Erythroblast (primary cell): ENCODE data around the gene DNAAF1.
A peak's percentile ranks its signal among the peaks of the same experiment; 100 is the strongest.
"Not testable (repeated sequence)": the region's sequence is repeated elsewhere in the genome, so short reads cannot be mapped to it uniquely, and the experiment has no call there.

Source experiments
- DNase-seq, 2 experiments: peaks; one replicate each; lab custom pipeline; 2025; lab: John Stamatoyannopoulos, UW
- GATA1 ChIP-seq: IDR thresholded peaks from 2 replicates; pipeline ENCODE4 v1.6.1; 2011; ENCODE audit warnings: low read depth, mild to moderate bottlenecking, control low read depth, low read length, moderate library complexity
- POLR2A ChIP-seq: IDR thresholded peaks from 2 replicates; pipeline ENCODE4 v1.6.1; 2011; ENCODE audit warnings: mild to moderate bottlenecking, low read length

DNAAF1 gene

GRCh38 chr16:84116720-84117493 is 28.2 kb upstream of the DNAAF1 start, which contains the start of gene MBTPS1:
TSS of gene MBTPS1 (minus strand) at chr16:84116942. CDS start at chr16:84101783, 15,159 bp downstream.
- peak; percentile 82 for TF ChIP-seq POLR2A
- no peak for TF ChIP-seq GATA1
- peak; percentile 98 to 99 for DNase-seq

- peak; percentile 77 to 80 for DNase-seq
- TF ChIP-seq POLR2A (no peak), GATA1 (no peak)
Measured at GRCh38 chr16:84117494-84117843, 27.6 kb upstream of the DNAAF1 start.

- DNase-seq = not testable (repeated sequence)
Measured at GRCh38 chr16:84118315-84118714, 26.8 kb upstream of the DNAAF1 start.

GRCh38 chr16:84119368-84119767 is 25.7 kb upstream of the DNAAF1 start:
- DNase-seq = no peak
- no peak for TF ChIP-seq GATA1
- no peak for TF ChIP-seq POLR2A

- no peak for DNase-seq
- TF ChIP-seq GATA1 (no peak), POLR2A (no peak)
Measured at GRCh38 chr16:84120023-84120422, 25.1 kb upstream of the DNAAF1 start.

- no peak for DNase-seq
- TF ChIP-seq GATA1 (no peak), POLR2A (no peak)
Measured at GRCh38 chr16:84121007-84121406, 24.1 kb upstream of the DNAAF1 start.

GRCh38 chr16:84124257-84125073 is 20.6 kb upstream of the DNAAF1 start:
- no peak for DNase-seq
- TF ChIP-seq GATA1 = no peak
- TF ChIP-seq POLR2A = no peak

GRCh38 chr16:84131117-84131516 is 14.0 kb upstream of the DNAAF1 start:
- no peak for DNase-seq
- TF ChIP-seq POLR2A = no peak
- no peak for TF ChIP-seq GATA1

GRCh38 chr16:84132527-84133285 is 12.4 kb upstream of the DNAAF1 start:
- DNase-seq = no peak

GRCh38 chr16:84136331-84137125 is 8.6 kb upstream of the DNAAF1 start:
- no peak for DNase-seq
- no peak for TF ChIP-seq POLR2A
- no peak for TF ChIP-seq GATA1

More at GRCh38 chr16:84132527-84133285, 12.4 kb upstream of the DNAAF1 start:
- TF ChIP-seq POLR2A (no peak), GATA1 (no peak)

GRCh38 chr16:84137287-84137686 is 7.8 kb upstream of the DNAAF1 start:
- TF ChIP-seq GATA1 (no peak), POLR2A (no peak)
- no peak for DNase-seq

- TF ChIP-seq POLR2A = no peak
- no peak for TF ChIP-seq GATA1
Measured at GRCh38 chr16:84137769-84138357, 7.2 kb upstream of the DNAAF1 start.

GRCh38 chr16:84138500-84138823 is 6.6 kb upstream of the DNAAF1 start:
- DNase-seq = no peak
- no peak for TF ChIP-seq POLR2A
- no peak for TF ChIP-seq GATA1

More at GRCh38 chr16:84137769-84138357, 7.2 kb upstream of the DNAAF1 start:
- no peak for DNase-seq
